Middle frontal gyrus (tissue), 1 donor: ENCODE data around the gene DNAH2.
"Not testable (repeated sequence)": the region's sequence is repeated elsewhere in the genome, so short reads cannot be mapped to it uniquely, and the experiment has no call there.

Source experiments
- DNase-seq: peaks from one replicate; pipeline ENCODE4 v3.0.0-alpha.2; 2015; ENCODE audit warnings: low spot score; ENCODE audit errors: extremely low spot score

The DNAH2 gene

DNA sequence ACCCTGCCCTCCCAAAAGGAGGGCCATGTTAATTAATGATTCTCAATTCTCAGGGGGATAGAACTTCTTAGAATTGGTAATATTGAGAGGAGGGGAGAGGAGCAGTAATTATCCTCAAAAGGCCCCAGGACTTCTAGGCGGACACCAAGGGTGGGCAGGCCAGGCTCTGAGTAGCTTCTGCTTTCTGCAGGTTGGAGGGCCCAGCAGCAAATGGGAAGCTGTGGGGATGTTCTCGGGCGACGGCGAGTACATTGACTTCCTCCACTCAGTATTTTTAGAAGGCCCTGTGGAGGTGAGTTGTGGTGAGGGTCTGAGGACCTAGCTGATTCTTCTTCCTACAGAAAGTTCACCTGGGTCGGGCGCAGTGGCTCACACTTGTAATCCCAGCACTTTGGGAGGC, 57.5 kb downstream of the DNAH2 start:
- DNase-seq = no peak

DNA sequence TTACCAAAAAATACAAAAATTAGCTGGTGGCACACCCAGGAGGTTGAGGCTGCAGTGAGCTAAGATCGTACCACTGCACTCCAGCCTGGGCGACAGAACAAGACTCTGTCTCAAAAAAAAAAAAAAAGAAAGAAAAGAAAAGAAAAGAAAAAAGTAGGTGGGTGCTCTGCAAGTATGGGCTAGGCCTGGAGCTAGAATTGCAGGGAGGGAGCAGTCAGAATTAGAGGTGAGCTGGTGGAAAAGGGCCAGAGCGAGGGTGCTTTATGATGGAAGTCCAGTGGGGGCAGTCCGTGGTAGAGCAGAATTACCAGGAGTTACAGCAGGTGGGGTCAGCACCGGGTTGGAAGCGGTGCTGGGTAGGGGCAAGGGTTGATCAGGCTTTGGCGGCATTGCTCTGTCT, 59.5 kb downstream of the DNAH2 start:
- DNase-seq = no peak

DNA sequence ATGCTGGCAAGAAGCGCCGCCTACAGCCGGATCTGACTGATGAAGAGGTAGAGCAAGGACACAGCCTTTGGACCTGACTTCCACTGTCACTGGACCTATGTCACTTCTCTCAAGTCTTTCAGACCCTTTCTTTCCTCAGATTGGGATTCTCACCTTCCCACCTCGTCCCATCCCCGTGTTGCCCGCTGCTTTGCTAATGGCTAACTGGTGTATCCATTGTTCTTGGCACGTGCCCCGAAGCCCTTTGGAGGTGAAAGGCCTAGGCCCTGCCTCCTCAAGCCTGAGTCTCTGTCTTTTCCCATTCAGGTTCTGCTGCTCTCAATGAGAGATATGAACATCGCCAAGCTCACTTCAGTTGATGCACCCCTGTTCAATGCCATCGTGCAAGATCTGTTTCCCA, 63.2 kb downstream of the DNAH2 start:
- DNase-seq = no peak

DNA sequence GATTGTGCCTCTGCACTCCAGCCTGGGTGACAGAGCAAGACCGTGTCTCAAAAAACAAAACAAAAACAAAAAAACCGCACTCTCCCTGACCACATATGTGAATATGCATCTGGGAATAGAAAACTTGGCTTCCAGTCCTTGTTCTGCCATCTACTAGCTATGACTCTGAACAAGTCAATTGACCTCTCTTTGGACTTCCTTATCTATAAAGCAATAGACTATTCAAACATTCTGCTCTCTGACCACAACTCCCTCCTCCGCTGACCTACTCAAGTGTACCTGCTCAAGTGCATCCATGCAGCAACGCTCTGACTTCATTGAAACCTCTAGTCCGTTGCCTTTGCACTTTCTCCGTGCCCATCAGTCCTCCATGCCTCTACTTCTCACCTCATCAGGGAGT, 63.9 kb downstream of the DNAH2 start:
- DNase-seq = no peak

DNA sequence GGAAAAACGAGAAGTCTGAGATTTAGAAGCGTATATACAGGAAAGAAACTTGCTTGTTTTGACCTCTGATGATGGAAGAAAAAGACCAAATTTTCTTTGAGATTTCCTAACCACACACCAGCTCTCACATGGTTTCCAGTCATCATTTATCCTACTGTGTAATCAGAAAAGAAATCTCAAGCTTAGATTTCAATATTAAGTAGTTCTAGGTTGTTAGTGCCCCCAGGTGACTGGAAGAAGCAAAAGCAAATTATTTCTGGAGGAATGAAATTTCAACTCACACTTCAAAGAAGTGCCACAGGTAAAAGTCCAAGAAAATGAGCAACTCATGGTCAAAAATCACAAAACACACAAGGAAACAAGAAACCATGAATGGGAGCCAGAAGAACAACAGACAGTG, 64.7 kb downstream of the DNAH2 start:
- no peak for DNase-seq

DNA sequence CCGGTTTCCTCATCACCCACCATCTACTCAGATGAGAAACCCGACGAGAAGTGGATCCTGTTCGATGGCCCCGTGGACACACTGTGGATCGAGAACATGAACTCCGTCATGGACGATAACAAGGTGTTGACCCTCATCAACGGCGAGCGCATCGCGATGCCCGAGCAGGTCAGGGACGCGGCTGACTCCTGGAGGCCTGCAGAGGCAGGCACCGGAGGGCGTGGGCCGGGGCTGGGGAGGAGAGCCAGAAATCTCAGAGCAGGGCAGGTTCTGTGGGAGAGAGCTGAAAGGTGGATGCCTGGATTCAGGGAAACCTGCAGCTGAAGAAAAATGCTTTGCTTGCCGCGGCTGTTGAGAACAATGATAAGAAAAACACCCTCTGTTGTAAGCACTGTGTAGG, 69.3 kb downstream of the DNAH2 start:
- DNase-seq = no peak

DNA sequence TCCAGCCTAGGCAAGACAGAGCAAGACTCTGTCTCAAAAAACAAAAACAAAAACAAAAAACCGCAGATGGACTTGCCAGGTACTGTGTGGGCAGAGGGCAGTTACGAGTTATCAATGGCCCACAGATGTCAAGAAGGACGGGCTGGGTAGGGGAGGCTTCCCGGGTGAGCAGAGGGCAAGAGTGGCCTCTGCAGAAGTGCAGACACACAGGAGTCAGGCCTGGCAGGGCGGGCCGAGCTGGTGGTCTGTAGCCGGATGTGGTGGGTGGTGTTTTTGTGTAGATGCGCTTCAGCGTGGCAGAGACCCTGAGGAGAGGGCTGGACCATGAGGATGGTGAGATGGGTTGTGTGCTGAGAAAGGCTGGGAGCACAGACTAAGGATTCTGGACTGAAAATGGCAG, 71.6 kb downstream of the DNAH2 start:
- DNase-seq = no peak

DNA sequence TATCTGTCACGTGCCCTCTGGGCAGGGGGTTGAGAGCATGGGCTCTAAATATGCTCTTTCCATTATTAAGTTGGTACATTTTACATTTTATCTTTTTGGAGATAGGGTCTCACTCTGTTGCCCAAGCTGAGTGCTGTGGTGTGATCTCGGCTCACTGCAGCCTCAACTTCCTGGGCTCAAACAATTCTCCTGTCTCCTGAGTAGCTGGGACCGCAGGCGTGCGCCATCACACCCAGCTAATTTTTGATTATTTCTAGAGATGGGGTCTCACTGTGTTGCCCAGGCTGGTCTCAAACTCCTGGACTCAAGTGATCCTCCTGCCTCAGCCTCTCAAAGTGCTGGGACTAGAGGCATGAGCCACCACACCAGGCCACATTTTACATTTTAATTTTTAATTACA, 72.6 kb downstream of the DNAH2 start:
- DNase-seq = no peak

DNA sequence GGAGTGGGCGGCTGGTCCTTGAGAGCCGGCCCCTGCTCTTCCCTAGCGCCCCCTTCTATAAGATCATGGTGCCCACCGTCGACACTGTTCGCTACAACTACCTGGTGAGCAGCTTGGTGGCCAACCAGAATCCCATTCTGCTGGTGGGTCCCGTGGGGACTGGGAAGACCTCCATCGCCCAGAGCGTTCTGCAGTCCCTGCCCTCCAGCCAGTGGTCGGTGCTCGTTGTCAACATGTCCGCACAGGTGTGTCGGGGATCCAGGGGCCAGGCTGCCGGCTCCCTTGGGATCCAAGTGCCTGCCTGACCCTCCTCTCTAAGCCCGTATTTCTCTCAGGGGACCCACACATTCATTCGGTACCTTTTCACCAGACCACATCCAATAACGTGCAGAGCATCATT, 75.1 kb downstream of the DNAH2 start:
- DNase-seq = no peak

DNA sequence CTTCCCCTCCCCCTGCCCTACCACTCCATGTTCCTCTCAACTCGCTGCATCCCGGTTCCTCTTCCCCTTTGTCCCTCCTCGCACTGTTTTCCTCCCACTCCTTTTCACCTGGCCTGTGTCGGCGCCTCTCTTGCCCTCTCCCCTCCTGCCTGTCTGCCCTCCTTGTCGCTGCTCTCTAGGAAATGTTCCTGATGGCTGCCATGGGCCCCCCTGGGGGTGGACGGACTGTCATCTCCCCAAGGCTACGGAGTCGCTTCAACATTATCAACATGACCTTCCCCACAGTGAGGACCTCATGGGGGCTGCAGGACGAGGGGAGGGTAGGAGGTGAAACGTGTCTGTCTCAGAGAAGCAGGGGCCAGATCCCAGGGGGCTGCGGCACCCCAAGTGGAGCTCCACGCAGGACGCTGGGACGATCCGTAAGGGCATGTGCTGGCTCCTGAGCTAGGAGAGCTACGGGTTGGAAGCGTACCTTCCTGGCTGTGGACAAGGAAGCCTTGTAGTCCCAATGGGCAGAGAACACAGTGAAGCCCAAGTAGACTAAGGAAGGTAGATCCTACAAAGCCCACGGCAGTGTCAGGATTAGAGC, 76.6 kb downstream of the DNAH2 start:
- DNase-seq = no peak

DNA sequence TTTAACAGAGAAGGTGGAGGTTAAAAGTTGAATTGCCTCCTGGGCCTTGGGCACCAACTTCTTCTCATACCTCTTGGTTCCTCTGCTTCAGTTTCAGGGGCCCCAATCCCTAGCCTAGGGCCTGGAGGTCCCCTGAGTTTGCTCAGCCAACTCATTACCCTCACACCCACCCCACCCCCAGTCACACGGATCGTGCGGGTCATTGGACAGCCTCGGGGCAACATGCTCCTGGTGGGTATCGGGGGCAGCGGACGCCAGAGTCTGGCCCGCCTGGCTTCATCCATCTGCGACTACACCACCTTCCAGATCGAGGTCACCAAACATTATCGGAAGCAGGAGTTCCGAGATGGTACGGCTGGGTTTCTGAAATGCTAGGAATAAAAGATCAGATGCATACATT, 80.4 kb downstream of the DNAH2 start:
- no peak for DNase-seq

DNA sequence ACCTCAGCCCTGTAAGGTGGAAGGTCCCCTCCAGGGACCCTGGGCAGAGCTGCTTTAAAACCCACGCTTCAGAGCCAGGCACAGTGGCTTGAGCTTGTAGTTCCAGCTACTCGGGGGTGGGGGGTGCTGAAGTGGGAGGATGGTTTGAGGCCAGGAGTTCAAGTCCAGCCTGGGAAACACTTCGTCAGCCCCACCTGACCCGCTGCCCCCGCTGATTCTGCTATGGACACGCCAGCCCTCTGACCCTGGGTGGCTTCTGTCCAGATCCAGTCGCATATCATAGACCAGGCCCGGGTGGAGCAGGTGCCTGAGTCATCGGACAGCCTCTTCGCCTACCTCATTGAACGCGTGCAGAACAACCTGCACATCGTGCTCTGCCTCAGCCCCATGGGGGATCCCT, 81.3 kb downstream of the DNAH2 start:
- DNase-seq = no peak

DNA sequence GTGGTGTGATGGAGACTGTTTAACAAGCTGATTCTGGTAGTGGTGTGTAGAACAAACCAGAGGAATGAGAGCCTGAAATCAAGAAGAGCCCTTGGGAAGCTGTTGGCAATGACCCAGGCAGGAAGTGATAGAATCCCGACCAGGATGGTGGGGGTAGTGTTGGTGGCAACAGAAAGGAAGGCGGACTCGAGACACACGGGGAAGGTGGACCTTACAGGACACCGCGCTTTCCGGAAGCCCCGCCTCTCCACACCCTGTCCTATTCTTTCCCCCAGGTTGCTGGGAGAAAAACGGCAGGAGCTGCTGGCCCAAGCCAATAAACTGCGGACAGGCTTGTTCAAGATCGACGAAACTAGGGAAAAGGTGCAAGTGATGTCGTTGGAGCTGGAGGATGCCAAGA, 86.4 kb downstream of the DNAH2 start:
- no peak for DNase-seq

DNA sequence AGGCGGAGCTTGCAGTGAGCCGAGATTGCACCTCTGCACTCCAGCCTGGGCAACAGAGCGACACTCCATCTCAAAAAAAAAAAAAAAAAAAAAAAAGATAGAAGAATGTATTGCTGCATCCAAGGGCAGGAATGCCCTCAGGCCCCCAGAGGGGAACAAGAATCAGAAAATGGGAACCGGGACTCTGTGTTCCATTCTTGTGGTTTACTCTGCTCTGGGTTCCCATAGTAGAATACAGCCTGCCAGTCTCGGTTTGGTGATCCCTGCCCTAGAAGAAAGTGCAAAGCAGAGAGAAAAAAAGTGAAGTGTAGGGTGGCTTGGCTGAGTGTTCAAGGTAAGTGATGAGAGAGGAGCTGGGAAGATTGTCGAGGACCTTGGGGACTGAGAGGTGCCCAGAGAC, 89.0 kb downstream of the DNAH2 start:
- DNase-seq = no peak

DNA sequence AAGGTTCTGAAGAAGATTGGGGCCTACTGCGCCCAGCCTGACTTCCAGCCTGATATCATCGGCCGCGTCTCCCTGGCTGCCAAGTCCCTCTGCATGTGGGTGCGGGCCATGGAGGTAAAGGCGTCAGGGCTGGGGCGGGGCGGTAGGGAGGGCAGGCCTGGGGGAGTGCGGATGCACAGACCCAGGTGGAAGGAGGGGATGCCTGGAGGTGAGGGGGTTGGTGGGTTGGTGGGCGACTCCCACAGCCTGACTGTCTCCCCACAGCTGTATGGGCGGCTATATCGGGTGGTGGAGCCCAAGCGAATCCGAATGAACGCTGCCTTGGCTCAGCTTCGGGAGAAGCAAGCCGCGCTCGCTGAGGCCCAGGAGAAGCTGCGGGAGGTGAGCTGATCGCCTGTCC, 89.7 kb downstream of the DNAH2 start:
- no peak for DNase-seq

DNA sequence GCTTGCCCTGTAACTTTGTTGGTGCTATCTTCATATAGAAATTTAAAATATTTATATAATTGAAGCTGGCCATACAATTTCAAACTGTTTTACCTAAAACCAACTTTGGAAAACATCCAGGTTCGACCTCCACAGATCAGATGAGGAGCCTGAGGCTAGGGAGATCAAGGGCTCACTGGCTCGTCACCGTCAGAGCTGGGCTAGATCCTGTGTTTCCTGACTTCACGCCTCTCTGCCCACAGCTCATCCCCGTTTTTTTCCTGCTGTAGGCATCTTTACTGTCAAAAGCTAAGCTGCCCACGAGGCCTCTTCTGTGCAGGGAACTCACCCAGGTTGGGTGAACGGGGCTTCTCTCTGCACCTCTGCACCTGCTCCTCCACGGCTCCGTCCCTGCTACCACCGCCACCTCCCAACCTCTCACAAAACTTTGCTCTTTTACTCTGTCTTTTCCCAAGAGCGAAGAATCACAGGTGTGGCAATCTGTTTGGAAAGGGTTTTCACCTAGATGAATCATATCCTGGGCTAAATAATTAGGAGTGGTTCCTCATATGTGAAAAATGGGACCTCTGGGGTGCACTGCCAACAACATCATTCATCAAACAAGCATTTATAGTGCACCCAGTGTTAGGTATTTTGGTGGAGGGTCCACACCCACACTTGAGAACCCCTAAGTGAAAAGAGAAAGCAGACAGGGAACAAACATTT, 91.7 kb downstream of the DNAH2 start:
- DNase-seq = no peak

DNA sequence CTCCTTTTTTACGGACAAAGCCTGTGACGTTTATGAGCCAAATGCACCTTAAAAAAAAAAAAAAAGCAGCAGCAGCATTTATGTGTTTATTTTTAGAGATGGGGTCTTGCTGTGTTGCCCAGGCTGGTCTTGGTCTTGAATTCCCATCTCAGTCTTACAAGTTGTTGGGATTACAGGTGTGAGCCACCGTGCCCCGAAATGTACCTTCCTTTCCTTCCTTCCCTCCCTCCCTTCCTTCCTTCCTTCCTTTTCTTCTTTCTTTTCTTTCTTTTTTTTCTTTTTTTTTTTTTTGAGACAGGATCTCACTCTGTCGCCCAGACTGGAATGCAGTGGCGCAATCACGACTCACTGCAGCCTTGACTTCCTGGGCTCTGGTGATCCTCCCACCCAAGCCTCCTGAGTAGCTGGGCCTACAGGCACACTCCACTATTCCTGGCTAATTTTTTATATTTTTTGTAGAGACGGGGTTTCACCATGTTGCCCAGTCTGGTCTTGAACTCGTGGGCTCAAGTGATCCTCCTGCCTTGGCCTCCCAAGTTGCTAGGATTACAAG, 92.3 kb downstream of the DNAH2 start:
- not testable (repeated sequence) for DNase-seq

DNA sequence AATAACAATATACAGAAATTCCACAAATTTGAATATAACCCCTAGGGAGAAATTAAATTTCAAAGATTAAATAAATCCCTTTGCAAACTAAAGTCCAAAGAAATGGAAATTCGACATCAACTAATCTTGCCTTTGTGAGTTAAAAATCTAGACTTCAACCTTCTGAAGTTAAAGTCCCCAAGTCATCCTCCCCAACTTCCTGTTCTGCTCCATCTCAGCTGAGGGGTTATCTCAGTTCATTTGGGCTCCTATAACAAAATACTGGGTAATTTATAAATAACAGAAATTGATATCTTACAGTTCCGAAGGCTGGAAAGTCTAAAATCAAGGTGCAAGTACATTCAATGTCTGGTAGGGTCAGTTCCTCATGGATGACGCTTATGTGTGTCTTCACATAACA, 93.7 kb downstream of the DNAH2 start:
- DNase-seq = no peak

DNA sequence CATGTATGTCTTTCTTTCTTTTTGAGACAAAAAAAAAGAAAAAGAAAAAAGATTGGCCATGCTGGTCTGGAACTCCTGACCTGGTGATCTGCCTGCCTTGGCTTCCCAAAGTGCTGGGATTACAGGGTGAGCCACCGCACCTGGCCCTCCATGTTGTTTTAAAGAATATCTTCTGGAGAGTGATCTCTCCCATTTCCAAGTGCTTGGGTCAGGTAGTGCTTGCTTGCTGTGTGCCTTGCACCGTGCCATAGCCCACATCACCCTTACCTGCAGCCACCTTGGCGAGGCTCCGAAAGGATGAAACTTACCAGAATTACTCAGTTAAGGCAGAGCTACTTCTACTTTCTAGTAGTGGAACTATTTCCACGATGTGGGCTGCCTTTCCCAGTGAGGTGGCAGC, 97.4 kb downstream of the DNAH2 start:
- no peak for DNase-seq

DNA sequence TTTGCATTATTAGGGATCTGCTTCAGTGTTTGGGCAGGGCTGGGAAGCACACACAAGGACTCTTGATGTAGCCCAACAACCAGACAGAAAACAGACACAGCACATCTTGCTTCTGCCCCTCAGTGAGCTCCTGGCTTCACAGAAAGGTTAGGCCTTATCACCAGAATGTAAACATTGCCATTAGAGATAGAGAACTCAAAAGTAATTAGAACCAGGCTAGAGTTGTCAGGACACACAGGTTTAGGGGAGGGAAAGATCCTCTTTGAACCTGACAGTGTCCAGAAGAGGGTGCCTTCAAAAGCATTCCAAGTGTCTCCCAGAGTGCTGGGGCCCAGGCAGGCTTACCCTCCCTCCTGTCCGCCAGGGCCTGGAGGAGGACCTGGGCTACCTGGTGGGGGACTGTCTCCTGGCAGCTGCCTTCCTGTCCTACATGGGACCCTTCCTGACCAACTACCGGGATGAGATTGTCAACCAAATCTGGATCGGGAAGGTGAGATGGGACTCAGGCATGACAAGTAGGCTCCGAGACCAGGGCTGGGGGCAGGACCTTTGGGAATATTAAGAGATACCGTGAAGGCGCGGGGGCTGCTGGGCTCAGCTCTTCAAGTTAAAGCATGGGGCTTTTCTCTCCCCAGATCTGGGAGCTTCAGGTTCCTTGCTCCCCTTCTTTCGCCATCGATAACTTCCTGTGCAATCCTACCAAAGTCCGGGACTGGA, 99.5 kb downstream of the DNAH2 start:
- no peak for DNase-seq

DNA sequence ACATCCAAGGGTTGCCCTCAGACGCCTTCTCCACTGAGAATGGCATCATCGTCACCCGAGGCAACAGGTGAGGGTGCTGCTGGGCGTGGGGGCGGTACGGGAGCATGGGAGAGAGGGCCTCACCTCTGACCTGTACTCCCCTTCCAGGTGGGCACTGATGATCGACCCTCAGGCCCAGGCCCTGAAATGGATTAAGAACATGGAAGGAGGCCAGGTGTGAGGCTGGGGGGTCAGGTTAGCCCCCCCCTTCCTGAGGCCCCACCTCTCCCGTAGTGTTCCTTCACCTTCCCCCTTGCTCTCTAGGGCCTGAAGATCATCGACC, 100.1 kb downstream of the DNAH2 start:
- no peak for DNase-seq

DNA sequence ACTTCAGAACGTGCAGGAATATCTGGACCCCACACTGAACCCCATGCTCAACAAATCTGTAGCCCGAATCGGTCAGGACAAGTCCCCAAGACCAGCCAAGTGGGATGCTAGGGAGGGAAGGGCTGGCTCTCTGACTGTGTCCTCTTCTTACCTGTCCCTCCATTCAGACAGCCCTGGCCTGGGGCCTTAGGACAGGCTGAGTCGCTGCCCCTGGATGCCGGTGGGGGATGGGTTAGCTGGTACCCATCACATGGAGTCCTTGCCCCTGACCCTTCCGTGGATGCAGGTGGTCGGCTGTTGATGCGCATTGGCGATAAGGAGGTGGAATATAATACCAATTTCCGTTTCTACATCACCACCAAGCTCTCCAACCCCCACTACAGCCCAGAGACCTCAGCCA, 100.5 kb downstream of the DNAH2 start:
- no peak for DNase-seq
